NB4 (cell line): ENCODE results near the gene RASA2.

Source experiments
- CTCF ChIP-seq: IDR thresholded peaks from one replicate; pipeline ENCODE4 v1.5.1; 2012; ENCODE audit warnings: low read depth, low read length
- MAX ChIP-seq: IDR thresholded peaks from 2 replicates; pipeline ENCODE4 v1.6.1; 2011; ENCODE audit warnings: low read depth, low read length
- POLR2A ChIP-seq: IDR thresholded peaks from 2 replicates; pipeline ENCODE4 v1.6.1; 2011; ENCODE audit warnings: mild to moderate bottlenecking; ENCODE audit not compliant: insufficient read length; ENCODE audit errors: extremely low read depth

- TF ChIP-seq POLR2A = no peak
- TF ChIP-seq CTCF = peak; percentile 81
- no peak for TF ChIP-seq MAX
These were observed 74.7 kb downstream of the RASA2 start for GRCh38 chr3:141561426-141562034.
